Measurements from ENCODE around the gene AKIP1. TPM values are rescaled to one million over a fixed set of nuclear protein-coding genes. Genes with fewer than 3 reads are reported as not detected.

The AKIP1 gene
- polyA plus RNA-seq, 1 experiment = 41.4 TPM

GRCh38 chr11:8937159-8937558 is 26.2 kb downstream of the AKIP1 start:
- no peaks in the 10 kb centered on the region for H3K9me3 ChIP-seq (ENCODE audit: control insufficient read depth, insufficient read depth, low read length)
- CTCF ChIA-PET = no interaction called here
- no peak overlapping the region for H3K27ac ChIP-seq (ENCODE audit: low read depth, low read length)
- no peak overlapping the region for H3K4me3 ChIP-seq (ENCODE audit: low read depth, low read length)
- POLR2A ChIA-PET = interaction anchor here (0.7 kb wide), 1 partner anchor 28 kb away, joined by 3 read pairs; no protein-coding TSS in a partner anchor
- no peaks in the 10 kb centered on the region for H3K27me3 ChIP-seq (ENCODE audit: control insufficient read depth, insufficient read depth, low read length)
- DNase-seq (ENCODE audit: low read depth, low spot score) = no peak
- no peak for TF ChIP-seq CTCF (IDR thresholded peaks at IDR 0.05; ENCODE audit: low read depth, low read length)

- no peak for TF ChIP-seq CTCF (IDR thresholded peaks at IDR 0.05; ENCODE audit: low read depth, low read length)
- no peaks in the 10 kb centered on the region for H3K9me3 ChIP-seq (ENCODE audit: control insufficient read depth, insufficient read depth, low read length)
- no peak for DNase-seq (ENCODE audit: low read depth, low spot score)
- no peak overlapping the region for H3K27ac ChIP-seq (ENCODE audit: low read depth, low read length)
- H3K4me3 ChIP-seq (ENCODE audit: low read depth, low read length) = no peak overlapping the region
- ChIA-PET POLR2A (no interaction called here), CTCF (no interaction called here)
- no peaks in the 10 kb centered on the region for H3K27me3 ChIP-seq (ENCODE audit: control insufficient read depth, insufficient read depth, low read length)
Measured at GRCh38 chr11:8937659-8938058, 26.7 kb downstream of the AKIP1 start.

GRCh38 chr11:8941341-8942103 is 30.5 kb downstream of the AKIP1 start:
- Histone ChIP-seq H3K27me3 (ENCODE audit: control insufficient read depth, insufficient read depth, low read length) (no peaks in the 10 kb centered on the region), H3K4me3 (ENCODE audit: low read depth, low read length) (no peak overlapping the region), H3K27ac (ENCODE audit: low read depth, low read length) (no peak overlapping the region), H3K9me3 (ENCODE audit: control insufficient read depth, insufficient read depth, low read length) (no peaks in the 10 kb centered on the region)
- CTCF ChIA-PET = interaction anchor here (0.5 to 1.7 kb wide), 4 partner anchors 8 to 196 kb away, joined by 3 to 5 read pairs (median 4); no protein-coding TSS in a partner anchor
- POLR2A ChIA-PET = no interaction called here
- no peak for DNase-seq (ENCODE audit: low read depth, low spot score)
- no peak for TF ChIP-seq CTCF (IDR thresholded peaks at IDR 0.05; ENCODE audit: low read depth, low read length)

- no peak within 1 kb of the TSS for H3K4me3 ChIP-seq (ENCODE audit: low read depth, low read length)
- DNase-seq (ENCODE audit: low read depth, low spot score) = no peak
- ChIA-PET CTCF (interaction anchor here (0.5 to 1.7 kb wide), 6 partner anchors 9 to 196 kb away, joined by 3 to 5 read pairs (median 3); no protein-coding TSS in a partner anchor), POLR2A (no interaction called here)
- no peaks in the 10 kb centered on the region for H3K27me3 ChIP-seq (ENCODE audit: control insufficient read depth, insufficient read depth, low read length)
- no peak for TF ChIP-seq CTCF (IDR thresholded peaks at IDR 0.05; ENCODE audit: low read depth, low read length)
- H3K9me3 ChIP-seq (ENCODE audit: control insufficient read depth, insufficient read depth, low read length) = no peaks in the 10 kb centered on the region
- H3K27ac ChIP-seq (ENCODE audit: low read depth, low read length) = no peak within 1 kb of the TSS
Measured at GRCh38 chr11:8942518-8943066, 31.6 kb downstream of the AKIP1 start, which contains the start of gene ASCL3. TSS of gene ASCL3 (minus strand) at chr11:8943016. CDS start at chr11:8938161, 4,855 bp downstream.
